ENCODE data around the gene TSPAN15. TPM values are rescaled to one million over a fixed set of nuclear protein-coding genes. Genes with fewer than 3 reads are reported as not detected.

TSPAN15 gene
- total RNA-seq, 2 donors from 2014 or later = 44.6 to 45.6 TPM

- peak; percentile 64 for DNase-seq (ENCODE audit: low spot score)
- intact Hi-C loops (cut with DNase I) = no loop called here
These were observed 41.0 kb downstream of the TSPAN15 start for GRCh38 chr10:69492091-69492745.

GRCh38 chr10:69492746-69493462, 41.6 kb downstream of the TSPAN15 start:
- intact Hi-C loops (cut with DNase I) = no loop called here
- DNase-seq (ENCODE audit: low spot score) = peak; percentile 78

- DNase-seq (ENCODE audit: low spot score) = peak; percentile 71
- intact Hi-C loops (cut with DNase I) = no loop called here
These were observed 43.6 kb downstream of the TSPAN15 start for GRCh38 chr10:69494626-69495558.

- intact Hi-C loops (cut with DNase I) = no loop called here
- DNase-seq (ENCODE audit: low spot score) = peak; percentile 36
These were observed 44.4 kb downstream of the TSPAN15 start for GRCh38 chr10:69495666-69496065.

- intact Hi-C loops (cut with DNase I) = no loop called here
- DNase-seq (ENCODE audit: low spot score) = peak; percentile 34
These were observed 45.3 kb downstream of the TSPAN15 start for GRCh38 chr10:69496352-69497230.

- DNase-seq (ENCODE audit: low spot score) = no peak
- intact Hi-C loops (cut with DNase I) = no loop called here
These were observed 45.9 kb downstream of the TSPAN15 start for GRCh38 chr10:69497231-69497561.

GRCh38 chr10:69497611-69498390, 46.5 kb downstream of the TSPAN15 start:
- DNase-seq (ENCODE audit: low spot score) = peak; percentile 71
- intact Hi-C loops (cut with DNase I) = no loop called here

- peak; percentile 47 for DNase-seq (ENCODE audit: low spot score)
These were observed 47.6 kb downstream of the TSPAN15 start for GRCh38 chr10:69498711-69499471.

GRCh38 chr10:69499726-69500689, 48.7 kb downstream of the TSPAN15 start:
- DNase-seq (ENCODE audit: low spot score) = no peak
- intact Hi-C loops (cut with DNase I) = loop anchor here in 1 of 2 donors (5.0 kb wide), 1 partner anchor 53 kb away; no protein-coding TSS in a partner anchor

More at GRCh38 chr10:69498711-69499471, 47.6 kb downstream of the TSPAN15 start:
- intact Hi-C loops (cut with DNase I) = no loop called here

GRCh38 chr10:69500864-69501468, 49.7 kb downstream of the TSPAN15 start:
- intact Hi-C loops (cut with DNase I) = loop anchor here in 1 of 2 donors (5.0 kb wide), 1 partner anchor 54 kb away; no protein-coding TSS in a partner anchor
- no peak for DNase-seq (ENCODE audit: low spot score)

- DNase-seq (ENCODE audit: low spot score) = no peak
- intact Hi-C loops (cut with DNase I) = loop anchor here in 1 of 2 donors (5.0 kb wide), 1 partner anchor 54 kb away; no protein-coding TSS in a partner anchor
These were observed 50.4 kb downstream of the TSPAN15 start for GRCh38 chr10:69501657-69502056.

- intact Hi-C loops (cut with DNase I) = loop anchor here in 1 of 2 donors (5.0 kb wide), 1 partner anchor 55 kb away; no protein-coding TSS in a partner anchor
- DNase-seq (ENCODE audit: low spot score) = no peak
These were observed 51.3 kb downstream of the TSPAN15 start for GRCh38 chr10:69502589-69502988.

- peak; percentile 78 for DNase-seq (ENCODE audit: low spot score)
- intact Hi-C loops (cut with DNase I) = loop anchor here in 1 of 2 donors (5.0 kb wide), 1 partner anchor 56 kb away; no protein-coding TSS in a partner anchor
These were observed 52.0 kb downstream of the TSPAN15 start for GRCh38 chr10:69503001-69503895.

GRCh38 chr10:69503896-69504265, 52.6 kb downstream of the TSPAN15 start:
- intact Hi-C loops (cut with DNase I) = loop anchor here in 1 of 2 donors (5.0 kb wide), 1 partner anchor 57 kb away; no protein-coding TSS in a partner anchor
- DNase-seq (ENCODE audit: low spot score) = peak; percentile 67
